CD14-positive monocyte (primary cell): ENCODE data around the gene PRRG4. TPM values are rescaled to one million over a fixed set of nuclear protein-coding genes. Genes with fewer than 3 reads are reported as not detected.
A peak's percentile ranks its signal among the peaks of the same experiment; 100 is the strongest.

ENCODE experiments used
- DNase-seq, 3 donors: peaks; one replicate each; pipeline ENCODE4 v3.0.0-alpha.2; 2011 to 2022
- H2AFZ ChIP-seq: 2 replicates; pipeline ENCODE4 v1.6.0; 2012; ENCODE audit warnings: mild to moderate bottlenecking, low read depth, low read length, inconsistent platforms; ENCODE audit not compliant: insufficient read depth, poor library complexity, severe bottlenecking
- H3K27ac ChIP-seq, 2 donors: 1 replicate in 1 of 2; 2 replicates in 1 of 2; pipeline ENCODE4 v1.5.1; 2012 to 2013; ENCODE audit warnings: low read length in 2 of 2, control low read depth in 1 of 2, inconsistent platforms in 1 of 2, low read depth in 1 of 2, mild to moderate bottlenecking in 1 of 2
- H3K27me3 ChIP-seq, 2 donors: one replicate each; pipeline versions ENCODE4 v1.6.0 to v1.6.1; 2011 to 2013; ENCODE audit warnings: low read length in 2 of 2; ENCODE audit not compliant: control insufficient read depth in 2 of 2, insufficient read depth in 2 of 2
- H3K36me3 ChIP-seq, 2 donors: replicated peaks in 1 of 2; 1 replicate in 1 of 2; 2 replicates in 1 of 2; pipeline versions ENCODE4 v1.5.1 to v1.6.1; 2012 to 2013; ENCODE audit warnings: low read length in 2 of 2, control low read depth in 1 of 2, inconsistent platforms in 1 of 2, mild to moderate bottlenecking in 1 of 2; ENCODE audit not compliant: insufficient read depth in 2 of 2, control insufficient read depth in 1 of 2
- H3K4me1 ChIP-seq, 2 donors: 1 replicate in 1 of 2; 2 replicates in 1 of 2; pipeline versions ENCODE4 v1.5.1 to v1.6.1; 2012 to 2013; ENCODE audit warnings: low read length in 2 of 2, control low read depth in 1 of 2, inconsistent platforms in 1 of 2, mild to moderate bottlenecking in 1 of 2, moderate library complexity in 1 of 2; ENCODE audit not compliant: insufficient read depth in 2 of 2, control insufficient read depth in 1 of 2
- H3K4me2 ChIP-seq: replicated peaks from 2 replicates; pipeline ENCODE3; 2012; ENCODE audit warnings: low read length, moderate library complexity, mild to moderate bottlenecking; ENCODE audit not compliant: poor library complexity, severe bottlenecking; ENCODE audit errors: extremely low read depth
- H3K4me3 ChIP-seq, 3 experiments: fragments of 200-600 bp in 1 of 3; sonication (generic) in 1 of 3; replicated peaks in 1 of 3; 1 replicate in 2 of 3; 2 replicates in 1 of 3; pipeline ENCODE4 v1.5.1; 2011 to 2013; ENCODE audit warnings: low read length in 3 of 3, mild to moderate bottlenecking in 3 of 3, control low read depth in 2 of 3, low read depth in 2 of 3, inconsistent platforms in 1 of 3, moderate library complexity in 1 of 3
- H3K79me2 ChIP-seq: 2 replicates; pipeline ENCODE4 v1.6.0; 2012; ENCODE audit warnings: mild to moderate bottlenecking, control low read depth, inconsistent platforms, low read length, moderate library complexity; ENCODE audit not compliant: insufficient read depth
- H3K9ac ChIP-seq: 2 replicates; pipeline ENCODE4 v1.6.0; 2017; ENCODE audit warnings: low read length, mild to moderate bottlenecking; ENCODE audit not compliant: insufficient read depth, poor library complexity, severe bottlenecking
- H3K9me3 ChIP-seq, 2 donors: replicated peaks in 1 of 2; 1 replicate in 1 of 2; 2 replicates in 1 of 2; pipeline versions ENCODE4 v1.5.1 to v1.6.1; 2012 to 2013; ENCODE audit warnings: low read length in 2 of 2, control low read depth in 1 of 2; ENCODE audit not compliant: control insufficient read depth in 1 of 2, insufficient read depth in 1 of 2
- H4K20me1 ChIP-seq: 2 replicates; pipeline ENCODE4 v1.6.0; 2012; ENCODE audit warnings: mild to moderate bottlenecking, low read length, control low read depth, moderate library complexity; ENCODE audit not compliant: insufficient read depth
- H3K27ac Mint-ChIP-seq, 7 donors: one replicate each; pipeline ENCODE4 v1.8.0; 2020; ENCODE audit warnings: mild to moderate bottlenecking in 7 of 7, mixed read lengths in 7 of 7, moderate library complexity in 6 of 7, inconsistent platforms in 2 of 7
- H3K27me3 Mint-ChIP-seq, 3 donors: one replicate each; pipeline ENCODE4 v1.8.0; 2021 to 2022; ENCODE audit warnings: low read depth in 3 of 3, mild to moderate bottlenecking in 3 of 3, mixed read lengths in 3 of 3, moderate library complexity in 3 of 3, inconsistent platforms in 1 of 3
- H3K36me3 Mint-ChIP-seq, 2 donors: one replicate each; pipeline ENCODE4 v1.8.0; 2020; ENCODE audit warnings: mixed read lengths in 2 of 2, inconsistent platforms in 1 of 2, mild to moderate bottlenecking in 1 of 2
- H3K4me1 Mint-ChIP-seq: one replicate; pipeline ENCODE4 v1.8.0; 2020; ENCODE audit warnings: mild to moderate bottlenecking, mixed read lengths
- H3K4me3 Mint-ChIP-seq, 2 donors: one replicate each; pipeline ENCODE4 v1.8.0; 2020; ENCODE audit warnings: mild to moderate bottlenecking in 2 of 2, mixed read lengths in 2 of 2, moderate library complexity in 1 of 2
- H3K9me3 Mint-ChIP-seq, 7 donors: one replicate each; pipeline ENCODE4 v1.8.0; 2020 to 2022; ENCODE audit warnings: mixed read lengths in 7 of 7, mild to moderate bottlenecking in 6 of 7, moderate library complexity in 6 of 7, inconsistent platforms in 2 of 7
- WGBS: methylation state at CpG from one replicate; pipeline ENCODE4 v1.1.5; 2013; ENCODE audit warnings: missing lambda C conversion rate; ENCODE audit not compliant: insufficient coverage; 5-methylcytosine and 5-hydroxymethylcytosine counted together
- intact Hi-C, 2 donors: fragments of 100-400 bp; cut with micrococcal nuclease; formaldehyde crosslinking; loops; one replicate each; pipeline versions ENCODE4 v1.15.0 to v1.15.1; 2023
- polyA plus RNA-seq, 3 donors: library from polyadenylated mRNA; depleted of rRNA in 1 of 3; unstranded in 2 of 3; stranded (reverse) in 1 of 3; fragments of 300-500 nt in 2 of 3; fragments of >200 nt in 1 of 3; fragmentation: Illumina TruSeq in 2 of 3; gene quantifications; 1 replicate in 2 of 3; 2 replicates in 1 of 3; pipeline ENCODE4 v1.2.3, GENCODE V29; 2012 to 2021
- TF ChIP-seq, protein P1 (sequence below): fragments of 200-600 bp; IDR thresholded peaks from one replicate; pipeline ENCODE4 v1.8.0; 2022; ENCODE audit warnings: antibody characterized with exemption, mild to moderate bottlenecking

The PRRG4 gene
- polyA plus RNA-seq, 3 donors, result 3.5 to 9.9 (median 8.7) TPM

DNA sequence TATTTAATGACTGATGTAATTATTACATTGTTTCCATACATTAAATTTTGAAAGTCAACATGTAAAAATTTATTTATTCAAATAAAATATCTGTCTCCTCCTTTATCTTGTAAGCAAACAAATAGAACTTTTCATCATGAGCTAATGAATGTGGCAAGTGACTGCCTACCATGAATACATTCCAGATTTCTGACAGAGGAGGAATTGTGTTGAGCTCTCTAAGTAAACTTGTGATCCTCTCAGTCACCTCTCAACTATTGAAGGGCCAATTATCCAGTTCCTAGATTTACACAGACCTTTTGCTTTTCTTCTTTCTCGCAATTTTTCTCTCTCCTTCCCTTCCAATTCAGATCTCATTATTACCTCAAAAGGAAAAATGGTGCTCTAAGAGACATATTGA is 21.5 kb downstream of the PRRG4 start:
- peaks cover 55% of the 10 kb centered on the region for H3K4me1 Mint-ChIP-seq
- H3K4me3 Mint-ChIP-seq, result no peak overlapping the region
- Histone ChIP-seq H3K4me1 (peaks cover 58 to 64% of the 10 kb centered on the region in 2 donors), H3K27ac (peak overlapping the region in 1 of 2 donors; percentile 75), H3K9ac (no peak overlapping the region), H4K20me1 (no peaks in the 10 kb centered on the region), H3K4me2 (no peak overlapping the region), H3K9me3 (no peaks in the 10 kb centered on the region), H3K27me3 (no peaks in the 10 kb centered on the region), H2AFZ (no peak overlapping the region), H3K4me3 (no peak overlapping the region), H3K36me3 (peaks cover 11 to 29% of the 10 kb centered on the region in 2 donors), H3K79me2 (peaks cover 47% of the 10 kb centered on the region)
- TF ChIP-seq, protein P1, sequence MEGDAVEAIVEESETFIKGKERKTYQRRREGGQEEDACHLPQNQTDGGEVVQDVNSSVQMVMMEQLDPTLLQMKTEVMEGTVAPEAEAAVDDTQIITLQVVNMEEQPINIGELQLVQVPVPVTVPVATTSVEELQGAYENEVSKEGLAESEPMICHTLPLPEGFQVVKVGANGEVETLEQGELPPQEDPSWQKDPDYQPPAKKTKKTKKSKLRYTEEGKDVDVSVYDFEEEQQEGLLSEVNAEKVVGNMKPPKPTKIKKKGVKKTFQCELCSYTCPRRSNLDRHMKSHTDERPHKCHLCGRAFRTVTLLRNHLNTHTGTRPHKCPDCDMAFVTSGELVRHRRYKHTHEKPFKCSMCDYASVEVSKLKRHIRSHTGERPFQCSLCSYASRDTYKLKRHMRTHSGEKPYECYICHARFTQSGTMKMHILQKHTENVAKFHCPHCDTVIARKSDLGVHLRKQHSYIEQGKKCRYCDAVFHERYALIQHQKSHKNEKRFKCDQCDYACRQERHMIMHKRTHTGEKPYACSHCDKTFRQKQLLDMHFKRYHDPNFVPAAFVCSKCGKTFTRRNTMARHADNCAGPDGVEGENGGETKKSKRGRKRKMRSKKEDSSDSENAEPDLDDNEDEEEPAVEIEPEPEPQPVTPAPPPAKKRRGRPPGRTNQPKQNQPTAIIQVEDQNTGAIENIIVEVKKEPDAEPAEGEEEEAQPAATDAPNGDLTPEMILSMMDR, result no peak
- H3K27me3 Mint-ChIP-seq, result no peaks in the 10 kb centered on the region
- DNase-seq, result no peak
- H3K36me3 Mint-ChIP-seq, result peaks cover 10 to 31% of the 10 kb centered on the region in 2 donors
- intact Hi-C loops, result loop anchor here (5.0 kb wide), 1 partner anchor 41 kb away; the partner anchor contains the start of gene QSER1 (in 2 of the 2)
- peak overlapping the region in 4 of 7 donors; percentile 6 to 43 (median 24) for H3K27ac Mint-ChIP-seq
- H3K9me3 Mint-ChIP-seq, result peaks cover 0 to 4% (median 0%) of the 10 kb centered on the region in 7 donors
- no CpG with 5 or more reads among the region's 1 CpG for WGBS

GRCh38 chr11:32852207-32852606 is 22.5 kb downstream of the PRRG4 start:
- Mint-ChIP-seq H3K4me3 (peak overlapping the region; percentile 68 to 86), H3K27me3 (no peaks in the 10 kb centered on the region), H3K36me3 (peaks cover 13 to 37% of the 10 kb centered on the region in 2 donors), H3K4me1 (peaks cover 45% of the 10 kb centered on the region), H3K27ac (peak overlapping the region; percentile 79 to 96 (median 90)), H3K9me3 (peaks cover 0 to 4% (median 0%) of the 10 kb centered on the region in 7 donors)
- Histone ChIP-seq H3K9me3 (no peaks in the 10 kb centered on the region), H3K27me3 (no peaks in the 10 kb centered on the region), H3K79me2 (peaks cover 44% of the 10 kb centered on the region), H3K9ac (no peak overlapping the region), H3K4me2 (peak overlapping the region; percentile 66), H3K36me3 (peaks cover 15 to 29% of the 10 kb centered on the region in 2 donors), H3K4me3 (peak overlapping the region in 2 of 3 experiments; percentile 38 to 62), H4K20me1 (no peaks in the 10 kb centered on the region), H3K4me1 (peaks cover 48 to 55% of the 10 kb centered on the region in 2 donors), H3K27ac (peak overlapping the region; percentile 56 to 75), H2AFZ (peak overlapping the region; percentile 52)
- TF ChIP-seq, protein P1, result no peak
- peak; percentile 46 to 65 (median 64) for DNase-seq
- intact Hi-C loops, result loop anchor here (5.0 kb wide), 1 partner anchor 40 kb away; the partner anchor contains the start of gene QSER1 (in 2 of the 2)
- 61% methylated on average over 3 of the region's 4 CpGs for WGBS
